ENCODE results near the gene GRB10.
"Not testable (repeated sequence)": the region's sequence is repeated elsewhere in the genome, so short reads cannot be mapped to it uniquely, and the experiment has no call there.

GRB10 gene

DNA sequence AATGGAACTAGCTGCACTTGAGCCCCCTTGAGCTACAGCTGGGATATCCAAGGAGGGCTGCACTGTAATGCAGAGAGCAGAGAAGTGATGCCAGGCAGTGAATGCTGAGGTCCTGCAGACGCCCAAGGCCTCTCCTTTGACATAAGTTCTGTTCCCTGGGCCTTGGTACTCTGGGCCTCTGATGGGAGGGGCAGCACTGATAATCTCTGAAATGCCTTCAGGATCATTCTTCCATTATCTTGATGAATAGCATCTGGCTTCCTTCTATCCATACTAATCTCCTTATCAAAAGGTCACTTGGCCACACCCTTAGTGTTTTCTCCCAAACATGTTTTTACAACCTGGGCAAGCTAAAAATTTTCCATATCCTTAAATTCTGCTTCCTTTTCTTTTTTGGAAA lies 6.9 kb downstream of the GRB10 start:
- FAIRE-seq, result no peak

DNA sequence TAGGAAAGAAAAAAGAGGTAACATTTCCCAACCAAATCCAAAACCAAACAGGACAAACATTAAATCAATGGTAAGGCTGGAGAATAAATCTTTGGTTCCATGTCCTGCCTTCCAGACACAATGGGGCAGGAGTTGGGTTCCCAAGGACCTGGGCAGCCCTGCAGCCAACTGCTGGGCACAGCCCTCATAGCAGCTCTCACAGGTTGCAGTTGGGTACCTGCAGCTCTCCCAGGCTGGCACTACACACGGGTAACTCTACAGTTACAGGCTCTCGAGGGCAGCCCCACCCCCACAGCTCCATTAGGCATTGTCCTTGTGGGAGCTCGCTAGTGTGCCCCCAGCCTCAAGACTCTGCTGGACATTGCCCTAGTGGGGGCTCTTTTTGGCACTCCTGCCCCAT lies 7.5 kb downstream of the GRB10 start:
- no peak for FAIRE-seq

DNA sequence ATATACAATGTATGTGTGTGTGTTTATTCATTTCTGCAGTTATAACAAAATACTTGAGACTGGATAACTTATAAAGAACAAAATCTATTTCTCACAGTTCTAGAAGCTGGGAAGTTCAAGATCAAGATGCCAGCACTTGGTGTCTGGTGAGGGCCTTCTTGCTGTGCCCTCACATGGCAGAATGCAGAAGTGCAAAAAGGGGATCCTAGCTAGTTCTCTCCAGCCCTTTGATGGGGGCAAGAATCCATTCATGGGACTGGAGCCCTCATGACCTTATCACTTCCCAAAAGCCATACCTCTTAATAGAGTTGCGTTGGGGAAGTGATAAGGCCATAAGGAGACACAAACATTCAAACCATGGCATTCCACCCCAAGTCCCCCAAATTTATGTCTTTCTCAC lies 8.4 kb downstream of the GRB10 start:
- no peak for FAIRE-seq

DNA sequence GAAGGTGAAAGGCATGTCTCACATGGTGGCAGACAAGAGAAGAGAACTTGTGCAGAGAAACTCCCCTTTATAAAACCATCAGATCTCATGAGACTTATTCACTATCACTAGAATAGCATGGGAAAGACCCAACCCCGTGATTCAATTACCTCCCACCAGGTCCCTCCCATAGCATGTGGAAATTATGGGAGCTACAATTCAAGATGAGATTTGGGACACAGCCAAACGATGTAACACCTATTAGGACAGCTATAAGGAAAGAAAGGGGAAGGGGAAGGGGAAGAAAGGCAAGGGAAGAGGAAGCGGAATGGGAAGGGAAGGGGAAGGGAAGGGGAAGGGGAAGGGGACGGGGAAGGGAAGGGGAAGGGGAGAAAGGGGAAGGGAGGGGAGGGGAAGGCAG lies 9.6 kb downstream of the GRB10 start:
- not testable (repeated sequence) for FAIRE-seq

DNA sequence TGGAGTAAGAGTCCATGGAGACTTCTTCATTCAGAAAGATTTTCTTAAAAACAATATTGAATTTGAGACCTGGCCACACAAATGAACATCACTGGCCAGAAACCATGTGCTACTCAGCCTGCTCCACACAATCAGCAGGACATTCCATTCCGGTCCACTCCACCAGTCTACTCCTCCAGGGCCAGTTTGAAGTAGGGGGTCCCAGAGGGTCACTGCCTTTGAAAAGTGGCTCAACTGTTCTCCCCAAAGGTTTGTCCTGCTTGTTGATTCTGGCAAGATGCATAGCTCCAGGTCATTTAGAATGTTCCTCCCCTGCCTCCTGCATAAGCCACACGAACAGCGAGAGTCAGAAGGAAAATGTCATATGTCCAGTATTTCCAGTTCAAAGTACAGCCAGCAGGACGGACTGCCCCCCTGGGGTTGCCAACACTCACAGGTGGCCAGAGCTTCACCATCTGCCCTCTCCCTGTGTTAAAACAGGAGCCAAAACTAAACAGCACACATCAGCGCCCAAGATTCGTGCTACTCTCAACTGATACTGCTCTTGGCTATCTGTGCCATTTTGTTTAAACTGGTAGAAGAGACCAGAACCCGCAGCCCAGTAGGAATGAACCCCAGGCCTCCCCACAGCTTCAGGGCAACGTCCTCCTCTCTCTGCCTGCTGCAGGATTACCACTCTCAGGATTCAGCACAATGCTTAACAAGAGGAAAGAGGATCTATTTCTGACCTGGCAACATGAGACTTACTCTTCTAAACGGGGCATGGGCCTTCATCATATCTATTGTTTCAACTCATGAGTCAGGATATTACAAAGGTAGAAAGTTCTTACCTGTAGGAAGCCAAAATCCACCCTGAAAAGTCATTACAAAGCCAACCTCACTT lies 11.3 kb downstream of the GRB10 start:
- no peak for FAIRE-seq

DNA sequence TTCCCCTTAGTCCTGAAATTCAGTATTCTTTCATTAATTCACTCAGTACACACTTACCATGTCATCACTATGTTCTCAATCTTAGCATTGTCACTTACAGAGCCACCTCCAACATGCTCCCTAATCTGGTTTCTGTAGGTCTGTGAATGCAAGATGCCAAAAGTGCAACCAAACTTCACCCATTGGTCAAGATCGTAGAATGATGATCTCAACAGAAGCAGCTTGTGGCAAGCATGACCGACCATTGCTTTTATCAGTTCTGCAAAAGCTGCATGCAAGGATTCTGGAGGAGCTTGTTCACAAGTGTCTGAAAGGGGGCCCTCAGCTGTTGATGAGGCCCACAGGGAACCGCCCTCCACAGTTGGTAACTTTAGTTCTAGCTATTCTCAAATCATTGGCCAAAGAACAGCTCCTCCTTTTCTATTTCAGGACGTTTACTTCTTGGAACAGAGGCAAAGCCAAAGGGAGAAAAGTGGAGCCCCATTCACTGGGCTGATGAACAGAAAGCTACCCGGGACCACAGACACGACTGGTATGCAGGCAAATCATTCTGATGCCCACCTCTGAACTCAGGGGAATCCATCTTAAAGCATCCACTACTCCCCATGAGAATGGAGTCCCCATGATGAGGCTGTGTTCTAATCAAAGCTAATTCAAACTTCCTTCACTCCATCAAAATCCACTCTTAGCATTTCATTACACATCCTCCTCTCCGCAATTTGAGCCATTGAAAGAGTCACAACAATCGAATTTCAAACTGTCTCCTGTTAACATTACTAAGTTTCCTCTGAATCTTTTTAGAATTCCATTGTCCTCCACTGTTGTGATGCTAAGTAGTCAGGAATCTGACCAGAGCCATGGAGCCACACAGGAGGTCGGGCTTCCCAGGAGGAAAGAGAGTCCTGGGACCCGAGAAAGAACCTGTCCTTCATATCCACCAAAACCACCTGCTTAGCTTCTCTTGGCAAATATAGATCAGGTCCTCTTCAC lies 13.9 kb downstream of the GRB10 start:
- no peak for FAIRE-seq

DNA sequence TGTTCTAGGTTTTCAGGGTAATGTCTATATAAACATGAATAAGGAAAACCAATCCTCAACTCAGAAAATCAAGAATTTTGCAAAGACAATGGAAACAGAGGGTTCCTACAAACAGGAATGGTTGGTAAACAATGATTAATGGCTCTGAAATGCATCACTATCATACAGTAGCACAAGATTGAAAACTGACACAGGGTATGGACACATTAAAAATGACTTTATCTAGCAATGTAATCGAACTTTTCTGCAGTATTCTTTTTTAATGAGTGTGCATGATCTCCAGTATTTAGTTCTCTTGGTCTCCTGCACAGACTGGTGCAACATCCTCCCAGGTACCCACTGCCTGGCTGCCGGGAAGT lies 15.9 kb downstream of the GRB10 start:
- FAIRE-seq, result no peak

DNA sequence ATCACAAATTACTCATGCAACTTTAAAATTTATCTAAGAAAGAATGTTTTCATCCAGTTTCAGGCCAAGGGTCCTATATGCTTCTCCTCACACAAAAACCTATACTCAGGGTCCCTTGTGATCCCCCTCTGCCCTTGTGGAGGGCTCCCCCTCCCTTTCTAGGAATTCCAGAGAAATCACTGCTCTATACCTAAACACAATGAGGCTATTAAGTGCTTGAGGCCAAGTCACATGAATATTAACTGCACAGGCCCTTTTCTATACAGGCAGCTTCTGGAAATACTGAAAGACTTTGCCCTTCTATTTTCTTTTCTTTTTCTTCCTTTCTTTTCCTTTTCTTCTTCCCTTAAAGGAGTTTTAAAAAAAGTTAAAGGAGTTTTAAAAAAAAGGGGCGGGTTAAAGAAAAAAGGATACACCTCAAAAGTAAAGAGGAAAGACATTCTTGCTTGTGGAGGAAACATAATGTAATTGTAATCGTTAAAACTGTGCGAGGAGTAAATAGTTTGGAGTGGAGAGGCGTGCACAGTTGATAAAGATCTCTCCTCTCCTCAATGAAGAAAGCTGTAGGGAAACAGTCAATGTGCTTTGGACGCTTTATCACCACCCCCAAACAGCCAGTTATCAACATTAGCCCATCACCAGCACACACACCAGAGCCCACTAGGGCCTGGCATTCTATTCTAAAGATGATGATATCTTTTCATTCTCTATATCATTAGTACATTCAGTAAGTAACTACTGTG lies 16.4 kb downstream of the GRB10 start:
- no peak for FAIRE-seq

DNA sequence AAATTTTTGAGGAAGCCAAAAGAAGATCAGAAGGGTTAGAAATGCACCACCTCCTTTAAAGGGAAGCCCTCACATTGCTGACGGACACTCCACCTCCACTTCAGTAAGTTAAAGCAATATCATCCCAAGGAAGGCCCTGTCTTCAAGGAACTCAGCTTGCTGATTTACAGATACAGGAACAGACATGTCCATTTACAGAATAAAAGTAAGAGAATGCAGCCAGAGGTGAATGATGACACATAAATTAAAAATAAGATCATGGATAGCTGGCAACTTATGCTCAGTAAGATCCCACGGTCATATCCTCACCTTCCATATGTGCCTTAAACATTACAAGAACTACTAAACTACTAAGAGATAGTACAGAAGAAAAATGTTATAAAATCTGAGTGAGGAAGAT lies 20.4 kb downstream of the GRB10 start:
- FAIRE-seq, result no peak

DNA sequence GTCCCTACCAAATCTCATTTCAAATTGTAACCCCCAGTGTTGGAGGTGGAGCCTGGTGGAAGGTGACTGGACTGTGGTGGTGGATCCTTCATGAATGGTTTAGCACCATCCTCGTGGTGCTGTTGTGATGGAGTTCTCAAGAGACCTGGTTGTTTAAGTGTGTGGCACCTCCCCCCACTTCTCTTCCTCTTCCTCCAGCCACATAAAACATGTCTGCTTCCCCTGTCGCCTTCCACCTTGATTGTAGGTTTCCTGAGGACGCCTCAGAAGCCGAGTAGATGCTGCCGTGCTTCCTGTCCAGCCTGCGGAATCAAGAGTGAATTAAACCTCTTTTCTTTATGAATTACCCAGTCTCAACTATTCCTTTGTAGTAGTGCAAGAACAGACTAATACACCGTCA lies 21.0 kb downstream of the GRB10 start:
- FAIRE-seq, result no peak

DNA sequence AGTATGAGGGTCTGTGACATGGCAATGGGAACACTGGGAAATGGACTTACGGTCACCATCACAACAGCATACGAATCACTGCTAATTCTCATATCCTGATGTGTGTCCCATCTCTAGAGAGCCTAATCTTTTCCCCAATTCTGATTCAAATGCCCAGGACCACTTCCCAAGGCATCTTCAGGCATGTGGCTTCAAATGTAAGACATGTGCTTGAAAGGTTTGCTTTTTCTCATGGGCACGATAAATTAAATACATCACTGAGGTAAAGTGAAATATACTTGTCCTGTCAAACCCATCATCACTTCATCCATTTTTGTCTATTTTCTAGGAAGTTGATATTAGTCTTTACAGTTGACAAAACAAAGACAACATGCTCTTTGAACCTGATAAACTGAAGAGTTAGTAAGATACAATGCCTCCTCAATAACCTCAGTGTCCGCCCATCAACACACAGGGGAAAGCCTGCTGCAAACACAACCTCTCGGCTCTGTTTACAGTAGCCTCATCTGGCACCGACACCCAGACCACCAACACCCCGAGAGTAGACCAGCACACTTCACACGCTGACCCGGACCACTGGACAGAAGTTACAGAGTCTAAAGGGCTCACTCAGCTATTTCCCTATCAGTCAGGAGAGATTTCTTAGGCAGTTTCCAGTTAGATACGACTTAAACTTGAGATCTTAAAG lies 24.8 kb downstream of the GRB10 start:
- no peak for FAIRE-seq

DNA sequence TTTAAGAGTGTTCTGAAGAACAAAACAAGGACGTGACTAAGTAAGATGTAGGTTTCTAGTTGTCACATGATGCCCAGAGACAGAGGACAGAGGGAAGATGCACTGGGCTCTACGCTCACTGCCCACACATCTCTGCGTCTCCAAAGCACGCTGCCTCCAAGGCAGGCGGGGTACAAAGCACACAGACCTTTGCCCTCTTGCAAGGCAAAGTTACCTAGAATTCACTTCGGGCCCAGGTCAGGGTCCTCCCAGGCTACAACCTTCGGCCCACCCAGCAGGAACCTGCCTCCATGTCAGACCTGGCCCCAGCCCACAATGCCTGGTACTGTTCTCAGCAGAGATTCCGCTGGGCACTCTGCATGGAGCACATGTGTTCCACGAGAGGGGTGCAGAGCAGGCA lies 26.5 kb downstream of the GRB10 start:
- no peak for FAIRE-seq

DNA sequence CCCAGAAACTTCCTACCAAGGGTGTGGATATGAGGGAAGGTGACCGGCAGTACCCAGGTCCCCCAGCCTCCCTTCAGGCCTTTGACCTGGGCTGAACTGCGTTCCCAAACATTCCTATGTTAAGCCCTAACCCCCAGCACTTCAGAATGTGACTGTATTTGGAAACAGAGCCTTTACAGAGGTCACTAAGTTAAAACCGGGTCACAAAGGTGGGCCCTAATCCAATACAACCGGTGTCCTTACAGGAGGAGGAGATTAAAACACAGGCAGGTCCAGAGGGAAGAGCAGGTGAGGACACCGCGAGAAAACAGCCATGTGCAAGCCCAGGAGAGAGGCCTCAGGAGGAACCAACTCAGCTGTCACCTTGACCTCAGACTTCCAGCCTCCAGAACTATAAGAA lies 28.0 kb downstream of the GRB10 start:
- no peak for FAIRE-seq

DNA sequence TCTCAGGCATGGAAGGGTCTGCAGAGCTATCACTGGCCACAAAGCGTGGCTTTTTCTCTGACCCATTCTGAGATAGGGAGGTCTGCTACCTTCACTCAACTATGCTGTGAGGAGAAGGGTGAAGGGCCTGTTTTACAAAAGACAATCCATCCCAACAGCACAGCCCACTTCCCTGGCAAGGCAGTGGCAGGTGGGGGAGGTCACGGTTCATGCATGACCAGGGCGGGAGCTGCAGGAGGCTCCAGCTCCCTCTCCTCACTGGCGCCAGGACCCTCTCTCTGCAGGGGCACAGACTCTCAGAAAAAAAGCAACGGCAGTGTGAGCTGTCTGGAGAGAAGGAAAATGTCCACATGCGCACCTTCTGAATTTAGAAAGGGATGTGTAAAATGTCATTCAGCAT lies 28.5 kb downstream of the GRB10 start:
- no peak for FAIRE-seq

DNA sequence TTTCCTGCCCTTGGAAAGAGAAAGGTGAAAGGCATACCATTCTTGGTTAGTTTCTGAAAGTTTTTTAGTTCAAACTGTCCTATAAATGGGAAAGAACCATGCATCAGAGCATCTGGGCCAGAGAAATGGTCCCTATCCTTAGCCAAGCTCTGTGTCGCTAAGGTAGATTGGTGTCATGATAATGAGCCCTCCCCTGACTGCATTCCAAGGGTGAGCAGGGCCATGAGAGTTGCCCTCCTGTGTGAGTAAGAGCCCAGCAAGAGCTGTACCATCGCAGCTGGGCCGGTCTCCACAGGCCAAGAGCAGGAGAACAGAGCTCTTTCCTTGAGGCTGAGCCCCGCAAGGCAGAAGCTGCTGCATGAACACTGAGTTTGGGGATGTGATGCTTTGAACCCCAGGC lies 30.3 kb downstream of the GRB10 start:
- no peak for FAIRE-seq

DNA sequence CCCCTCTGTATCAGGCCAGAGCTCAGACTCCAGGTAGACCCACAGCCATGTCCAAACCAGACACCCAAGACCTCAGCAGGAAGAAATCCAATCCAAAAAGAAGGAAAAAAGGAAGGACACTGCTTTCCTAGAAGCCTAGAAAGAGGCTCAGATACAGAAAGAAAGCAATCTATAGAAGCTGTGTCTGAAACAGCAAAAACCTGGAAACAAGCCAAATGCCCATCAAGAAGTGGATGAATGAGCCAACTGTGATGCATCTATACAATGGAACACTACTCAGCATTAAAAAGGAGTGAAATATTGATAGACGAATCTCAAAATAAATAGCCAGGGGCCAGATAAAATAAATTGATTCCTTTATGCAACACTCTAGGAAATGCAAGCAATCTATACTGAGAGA lies 31.6 kb downstream of the GRB10 start:
- FAIRE-seq, result no peak

DNA sequence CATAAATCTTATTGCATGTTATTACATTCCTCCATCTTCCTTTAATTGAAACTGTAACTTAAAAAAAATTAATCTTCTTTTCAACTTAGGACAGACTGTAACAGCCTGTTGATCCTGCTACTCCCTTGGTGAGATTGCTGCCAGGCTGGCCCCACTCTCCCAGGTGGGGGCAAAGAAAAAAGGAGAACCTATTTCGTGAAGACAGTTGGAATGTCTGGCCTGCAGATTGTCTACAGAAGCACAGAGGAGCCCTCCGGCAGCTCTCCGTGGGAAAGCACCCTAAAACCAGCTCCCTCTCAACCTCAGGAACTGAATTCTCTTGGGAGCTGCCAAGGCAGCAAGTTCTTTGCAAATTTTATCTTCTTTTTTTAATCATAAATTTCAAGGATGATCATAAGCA lies 32.8 kb downstream of the GRB10 start:
- FAIRE-seq, result no peak

DNA sequence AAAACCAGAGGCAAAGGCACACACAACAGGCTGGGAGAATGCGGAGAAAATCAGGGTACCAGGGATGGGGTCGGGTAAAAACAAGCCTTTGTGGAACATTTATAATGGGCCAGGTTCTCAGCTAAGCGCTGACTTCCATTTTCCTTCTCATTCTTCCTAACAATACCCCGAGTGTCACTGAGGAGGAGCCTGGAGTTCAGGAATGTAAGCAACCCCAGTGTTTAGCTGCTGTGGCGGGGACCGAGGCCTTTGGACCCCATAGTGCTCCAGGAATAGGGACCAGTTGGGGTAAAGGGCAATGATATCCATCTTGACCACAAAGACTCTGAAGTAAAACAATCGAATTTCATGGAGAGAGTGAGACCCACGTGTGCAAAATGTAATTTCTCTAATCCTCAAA lies 34.2 kb downstream of the GRB10 start:
- FAIRE-seq, result no peak

DNA sequence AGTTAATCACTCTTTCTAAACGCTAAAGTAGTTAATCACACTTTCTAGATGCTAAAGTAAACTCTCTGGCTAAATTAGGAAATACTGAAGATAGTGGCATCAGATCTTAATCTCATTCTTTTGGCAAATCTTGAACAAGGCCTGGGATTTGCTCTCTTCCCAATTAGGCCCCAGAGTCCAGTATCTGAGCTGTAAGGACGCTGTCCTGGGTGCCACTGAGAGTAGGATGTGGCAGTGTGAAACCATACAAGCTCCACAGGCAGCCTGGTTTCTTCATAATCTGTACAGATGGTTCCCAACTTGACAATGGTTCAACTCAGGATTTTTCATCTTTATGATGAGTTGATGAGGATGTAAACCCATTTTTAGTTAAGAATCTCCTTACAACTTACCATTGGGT lies 36.9 kb downstream of the GRB10 start:
- FAIRE-seq, result no peak

DNA sequence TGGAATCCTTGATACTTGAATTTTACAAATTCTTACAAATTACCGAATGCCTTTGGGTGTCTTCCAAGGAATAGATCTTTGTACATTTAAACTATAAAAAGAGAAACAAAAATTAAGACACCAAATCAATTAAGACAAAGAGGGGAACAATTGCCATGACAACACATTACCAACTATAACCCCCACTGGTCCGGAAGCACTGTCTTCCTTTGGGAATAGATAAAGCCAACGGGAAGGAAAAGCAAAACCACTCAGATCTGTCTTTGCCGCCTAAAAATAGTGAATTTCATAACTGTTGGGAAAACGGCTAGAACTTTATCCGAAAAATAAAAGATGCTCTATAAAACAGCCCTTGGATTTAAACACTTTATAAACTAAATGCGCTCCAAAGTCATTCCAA lies 37.4 kb downstream of the GRB10 start:
- FAIRE-seq, result no peak

DNA sequence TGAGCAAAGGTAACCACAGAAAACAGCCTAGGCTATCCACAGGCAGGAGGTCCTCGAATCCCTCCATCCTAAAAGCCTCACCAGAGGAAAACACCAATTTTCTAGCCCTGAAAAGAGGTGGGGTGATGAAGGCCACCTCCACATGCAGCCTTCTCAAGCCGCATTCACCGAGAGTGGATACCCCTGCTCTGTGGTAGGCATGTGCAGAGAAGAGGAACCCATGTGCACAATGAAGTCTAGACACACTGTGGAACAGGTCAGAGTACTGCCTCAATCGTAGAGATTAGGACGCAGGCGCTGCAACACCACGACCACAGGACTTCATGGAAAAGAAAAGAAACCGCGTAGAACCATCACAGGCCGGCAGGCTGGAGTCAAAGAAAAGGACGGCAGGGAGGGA lies 38.8 kb downstream of the GRB10 start:
- FAIRE-seq, result no peak

DNA sequence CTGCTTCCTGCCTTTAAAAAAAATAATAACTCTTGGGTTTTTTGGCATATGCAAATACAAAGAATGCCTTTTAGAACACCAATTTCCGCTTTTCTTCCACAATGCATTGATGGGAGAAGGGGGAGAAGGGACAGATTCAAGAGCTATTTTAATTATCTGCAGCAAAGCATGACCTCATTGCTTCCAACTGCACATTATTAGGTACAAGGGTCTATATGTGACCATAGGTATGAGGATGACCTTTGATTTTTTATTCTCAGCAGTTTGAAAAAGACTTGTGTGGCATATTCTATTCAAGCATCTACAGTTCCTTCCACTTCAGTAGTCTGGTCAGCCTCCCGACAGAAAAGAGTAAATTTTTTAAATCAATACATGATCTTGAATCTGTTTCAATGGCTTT lies 39.7 kb downstream of the GRB10 start:
- FAIRE-seq, result no peak

DNA sequence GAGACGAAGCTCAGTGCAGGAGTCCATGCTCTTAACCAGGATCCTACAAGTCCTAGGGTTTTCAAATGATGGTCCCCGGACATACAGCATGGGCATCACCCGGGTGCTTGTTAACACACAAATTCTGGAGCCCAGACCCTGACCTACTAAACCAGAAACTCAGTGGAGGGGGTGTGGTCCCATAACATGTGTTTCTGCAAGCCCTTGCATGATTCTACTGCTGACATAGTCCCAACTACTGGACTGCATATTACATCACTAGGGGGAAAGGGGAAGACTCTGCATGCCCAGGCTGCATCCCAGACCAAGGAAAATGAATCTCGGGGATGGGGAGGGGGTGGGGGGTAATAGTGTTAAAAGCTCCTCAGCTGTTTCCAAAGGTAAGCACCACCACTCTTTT lies 40.3 kb downstream of the GRB10 start:
- no peak for FAIRE-seq

Measured in A204.1 (cell line).